ENCODE measurements around the gene CDHR5. TPM values are rescaled to one million over a fixed set of nuclear protein-coding genes. Genes with fewer than 3 reads are reported as not detected.

CDHR5 gene
- total and polyA plus RNA-seq, 2 donors (not counting 1 experiment from before 2014, with no cell fraction given): not detected

- Histone ChIP-seq H3K9ac (ENCODE audit: insufficient read depth, low read length) (no peak overlapping the region), H3K27ac (ENCODE audit: insufficient read depth, low read length) (no peak overlapping the region), H3K4me1 (ENCODE audit: control insufficient read depth, extremely low read depth, insufficient read depth, low read length) (no peaks in the 10 kb centered on the region), H3K36me3 (ENCODE audit: control insufficient read depth, insufficient read depth, low read length) (peaks cover 46% of the 10 kb centered on the region), H2AFZ (ENCODE audit: low read length) (no peak overlapping the region), H3K4me3 (replicated peaks in 1 of 4; ENCODE audit: control extremely low read depth in 1 of 4, insufficient read depth in 1 of 4, low read depth in 3 of 4, low read length in 4 of 4) (no peak overlapping the region), H3K79me2 (ENCODE audit: control insufficient read depth, insufficient read depth, low read length) (no peaks in the 10 kb centered on the region), H4K20me1 (ENCODE audit: control insufficient read depth, extremely low read depth, insufficient read depth, low read length) (no peaks in the 10 kb centered on the region), H3K9me3 (ENCODE audit: control insufficient read depth, insufficient read depth, low read depth, low read length) (no peaks in the 10 kb centered on the region), H3K4me2 (ENCODE audit: extremely low read depth, insufficient read depth, low read length) (no peak overlapping the region), H3K27me3 (ENCODE audit: control insufficient read depth, insufficient read depth, low read length) (no peaks in the 10 kb centered on the region)
- DNase-seq (ENCODE audit: low read depth in 2 of 2): peak in 1 of 2 donors; percentile 35
- TF ChIP-seq CTCF (conservative IDR thresholded peaks at IDR 0.05 in 1 of 2, IDR thresholded peaks at IDR 0.05 in 1 of 2; ENCODE audit: low read depth in 1 of 2, low read length in 2 of 2) (peak; percentile 14 to 38), EZH2 (IDR thresholded peaks at IDR 0.05; ENCODE audit: low read length, missing control alignments) (no peak)
These were observed 12.4 kb downstream of the CDHR5 start for GRCh38 chr11:612201-612960.

GRCh38 chr11:611001-611996 is 13.5 kb downstream of the CDHR5 start:
- Histone ChIP-seq H3K36me3 (ENCODE audit: control insufficient read depth, insufficient read depth, low read length) (peaks cover 51% of the 10 kb centered on the region), H3K4me2 (ENCODE audit: extremely low read depth, insufficient read depth, low read length) (no peak overlapping the region), H3K4me3 (replicated peaks in 1 of 4; ENCODE audit: control extremely low read depth in 1 of 4, insufficient read depth in 1 of 4, low read depth in 3 of 4, low read length in 4 of 4) (no peak overlapping the region), H3K9ac (ENCODE audit: insufficient read depth, low read length) (no peak overlapping the region), H2AFZ (ENCODE audit: low read length) (no peak overlapping the region), H4K20me1 (ENCODE audit: control insufficient read depth, extremely low read depth, insufficient read depth, low read length) (no peaks in the 10 kb centered on the region), H3K79me2 (ENCODE audit: control insufficient read depth, insufficient read depth, low read length) (no peaks in the 10 kb centered on the region), H3K27me3 (ENCODE audit: control insufficient read depth, insufficient read depth, low read length) (no peaks in the 10 kb centered on the region), H3K9me3 (ENCODE audit: control insufficient read depth, insufficient read depth, low read depth, low read length) (no peaks in the 10 kb centered on the region), H3K27ac (ENCODE audit: insufficient read depth, low read length) (no peak overlapping the region), H3K4me1 (ENCODE audit: control insufficient read depth, extremely low read depth, insufficient read depth, low read length) (no peaks in the 10 kb centered on the region)
- DNase-seq (ENCODE audit: low read depth in 2 of 2): no peak
- TF ChIP-seq EZH2 (IDR thresholded peaks at IDR 0.05; ENCODE audit: low read length, missing control alignments): no peak
- no peak for TF ChIP-seq CTCF (conservative IDR thresholded peaks at IDR 0.05 in 1 of 2, IDR thresholded peaks at IDR 0.05 in 1 of 2; ENCODE audit: low read depth in 1 of 2, low read length in 2 of 2)

All from fibroblast of lung (primary cell).